H1 (cell line): ENCODE results near the gene KRT76. TPM values are rescaled to one million over a fixed set of nuclear protein-coding genes. Genes with fewer than 3 reads are reported as not detected.

Source experiments
- CTCF ChIA-PET: fragments of 300-600 bp; sonication (Branson Sonifier 250); formaldehyde crosslinking; loops from one replicate; lab custom pipeline; 2021; ENCODE audit not compliant: partially characterized antibody; lab: Charles Lee
- POLR2A ChIA-PET: fragments of 300-600 bp; sonication (Branson Sonifier 250); formaldehyde crosslinking; loops from one replicate; lab custom pipeline; 2021; ENCODE audit warnings: inconsistent platforms; ENCODE audit not compliant: partially characterized antibody; lab: Charles Lee
- DNase-seq, 2 experiments: peaks; one replicate each; pipeline versions ENCODE4 v3.0.0 to v3.0.0-alpha.2; 2010 to 2022; ENCODE audit warnings: low spot score in 2 of 2, low read depth in 1 of 2, mixed read lengths in 1 of 2
- FAIRE-seq: peaks from 2 replicates; lab custom pipeline; 2011; peaks lifted over from hg19 to GRCh38; lab: Jason Lieb, UNC
- H2AFZ ChIP-seq: 2 replicates; pipeline ENCODE4 v1.8.1; 2012; ENCODE audit warnings: low read length, inconsistent platforms
- H2AK5ac ChIP-seq: 2 replicates; pipeline ENCODE4 v1.6.1; 2013; ENCODE audit warnings: low read depth, low read length
- H2BK120ac ChIP-seq: replicated peaks from 2 replicates; pipeline ENCODE3; 2013; ENCODE audit warnings: low read depth, low read length, inconsistent platforms
- H2BK12ac ChIP-seq: 2 replicates; pipeline ENCODE4 v1.6.1; 2013; ENCODE audit warnings: low read depth, low read length
- H2BK15ac ChIP-seq: 2 replicates; pipeline ENCODE4 v1.6.1; 2013; ENCODE audit warnings: low read length
- H2BK20ac ChIP-seq: 2 replicates; pipeline ENCODE4 v1.6.1; 2013; ENCODE audit warnings: low read length
- H2BK5ac ChIP-seq: 2 replicates; pipeline ENCODE4 v1.6.1; 2013; ENCODE audit warnings: low read depth, low read length
- H3K14ac ChIP-seq: 2 replicates; pipeline ENCODE4 v1.6.1; 2013; ENCODE audit warnings: inconsistent platforms; ENCODE audit not compliant: insufficient read length
- H3K18ac ChIP-seq: 2 replicates; pipeline ENCODE4 v1.6.1; 2013; ENCODE audit warnings: low read length; ENCODE audit errors: extremely low read depth
- H3K23ac ChIP-seq: 2 replicates; pipeline ENCODE4 v1.6.1; 2013; ENCODE audit warnings: inconsistent platforms; ENCODE audit not compliant: insufficient read length
- H3K23me2 ChIP-seq: 2 replicates; pipeline ENCODE4 v1.6.1; 2013; ENCODE audit warnings: low read depth, low read length
- H3K27ac ChIP-seq: 2 replicates; pipeline ENCODE4 v1.6.1; 2011; ENCODE audit warnings: low read depth, low read length, inconsistent platforms
- H3K27me3 ChIP-seq, 4 experiments: replicated peaks in 1 of 4; 1 replicate in 1 of 4; 2 replicates in 3 of 4; pipeline versions ENCODE4 v1.6.1 to v1.8.1; 2011 to 2013; ENCODE audit warnings: low read length in 3 of 4, mild to moderate bottlenecking in 3 of 4, inconsistent platforms in 2 of 4, mixed read lengths in 2 of 4, moderate library complexity in 1 of 4; ENCODE audit not compliant: control insufficient read depth in 3 of 4, insufficient read depth in 3 of 4; ENCODE audit errors: extremely low read depth in 1 of 4
- H3K36me3 ChIP-seq, 4 experiments: 2 replicates each; pipeline versions ENCODE4 v1.6.1 to v1.8.1; 2011 to 2013; ENCODE audit warnings: mild to moderate bottlenecking in 4 of 4, low read length in 3 of 4, moderate library complexity in 2 of 4, control low read depth in 1 of 4, inconsistent platforms in 1 of 4; ENCODE audit not compliant: insufficient read depth in 4 of 4, control insufficient read depth in 2 of 4
- H3K4ac ChIP-seq: replicated peaks from 2 replicates; pipeline ENCODE3; 2013; ENCODE audit warnings: low read length, low read depth, mixed read lengths, inconsistent platforms; ENCODE audit not compliant: insufficient read length
- H3K4me1 ChIP-seq, 4 experiments: replicated peaks in 1 of 4; 1 replicate in 1 of 4; 2 replicates in 3 of 4; pipeline versions ENCODE4 v1.6.1 to v1.8.1; 2011 to 2013; ENCODE audit warnings: low read length in 3 of 4, inconsistent platforms in 2 of 4, mixed read lengths in 1 of 4; ENCODE audit not compliant: insufficient read depth in 4 of 4, control insufficient read depth in 3 of 4
- H3K4me2 ChIP-seq, 2 experiments: 2 replicates each; pipeline versions ENCODE4 v1.6.1 to v1.8.1; 2011 to 2013; ENCODE audit warnings: low read depth in 2 of 2, low read length in 2 of 2, control low read depth in 1 of 2, inconsistent platforms in 1 of 2, mild to moderate bottlenecking in 1 of 2; ENCODE audit not compliant: insufficient read depth in 1 of 2
- H3K4me3 ChIP-seq, 4 experiments: fragments of 200-600, 300-600 bp in 1 of 4; sonication (generic), shearing (Covaris generic), sonication (Bioruptor Twin) in 1 of 4; 2 replicates each; pipeline versions ENCODE4 v1.5.1 to v1.8.1; 2011 to 2016; ENCODE audit warnings: low read length in 4 of 4, low read depth in 3 of 4, control low read depth in 2 of 4, inconsistent platforms in 2 of 4, mild to moderate bottlenecking in 2 of 4, mixed read lengths in 1 of 4, moderate library complexity in 1 of 4; ENCODE audit not compliant: insufficient read depth in 2 of 4; ENCODE audit errors: extremely low read depth in 1 of 4
- H3K56ac ChIP-seq: replicated peaks from 2 replicates; pipeline ENCODE3; 2013; ENCODE audit warnings: low read depth, mild to moderate bottlenecking, mixed read lengths, low read length, inconsistent platforms; ENCODE audit not compliant: insufficient read length
- H3K79me1 ChIP-seq: 2 replicates; pipeline ENCODE4 v1.6.1; 2013; ENCODE audit warnings: low read depth, low read length, control low read depth
- H3K79me2 ChIP-seq, 2 experiments: 2 replicates each; pipeline versions ENCODE4 v1.6.1 to v1.8.1; 2012 to 2013; ENCODE audit warnings: low read length in 2 of 2, mild to moderate bottlenecking in 2 of 2, inconsistent platforms in 1 of 2; ENCODE audit not compliant: insufficient read depth in 2 of 2, control insufficient read depth in 1 of 2
- H3K9ac ChIP-seq, 4 experiments: replicated peaks in 1 of 4; 1 replicate in 1 of 4; 2 replicates in 3 of 4; pipeline versions ENCODE4 v1.6.1 to v1.8.1; 2011 to 2013; ENCODE audit warnings: low read depth in 3 of 4, low read length in 3 of 4, control low read depth in 2 of 4, mild to moderate bottlenecking in 2 of 4, moderate library complexity in 2 of 4, inconsistent platforms in 1 of 4; ENCODE audit errors: extremely low read depth in 1 of 4
- H3K9me3 ChIP-seq, 2 experiments: 2 replicates each; pipeline versions ENCODE4 v1.6.1 to v1.8.1; 2012 to 2013; ENCODE audit warnings: mild to moderate bottlenecking in 2 of 2, moderate library complexity in 2 of 2, control low read depth in 1 of 2, inconsistent platforms in 1 of 2, low read depth in 1 of 2, low read length in 1 of 2, mixed read lengths in 1 of 2; ENCODE audit not compliant: insufficient read depth in 2 of 2
- H4K20me1 ChIP-seq, 2 experiments: replicated peaks in 1 of 2; 2 replicates each; pipeline versions ENCODE3 to v1.8.1; 2011 to 2013; ENCODE audit warnings: inconsistent platforms in 2 of 2, low read length in 2 of 2, mild to moderate bottlenecking in 1 of 2; ENCODE audit not compliant: insufficient read depth in 2 of 2, control insufficient read depth in 1 of 2
- H4K5ac ChIP-seq: 2 replicates; pipeline ENCODE4 v1.6.1; 2013; ENCODE audit warnings: low read length, low read depth, mixed read lengths, inconsistent platforms; ENCODE audit not compliant: insufficient read length
- H4K8ac ChIP-seq: 2 replicates; pipeline ENCODE4 v1.8.0; 2013; ENCODE audit warnings: mild to moderate bottlenecking, moderate library complexity, low read length, inconsistent platforms; ENCODE audit not compliant: insufficient read depth; ENCODE audit errors: extremely low read depth
- H4K91ac ChIP-seq: replicated peaks from 2 replicates; pipeline ENCODE3; 2013; ENCODE audit warnings: low read length, mixed read lengths, inconsistent platforms; ENCODE audit not compliant: insufficient read length
- BRCA1 ChIP-seq: IDR thresholded peaks from 2 replicates; pipeline ENCODE4 v1.6.1; 2012; ENCODE audit warnings: low read depth, low read length, improper control_type of control experiment
- CTCF ChIP-seq, 3 experiments: IDR thresholded peaks; 1 replicate in 2 of 3; 2 replicates in 1 of 3; pipeline versions ENCODE4 v1.5.1 to v1.6.1; 2011; ENCODE audit warnings: low read length in 3 of 3, mild to moderate bottlenecking in 3 of 3, inconsistent platforms in 2 of 3, low read depth in 1 of 3, moderate library complexity in 1 of 3; ENCODE audit not compliant: insufficient read depth in 1 of 3; ENCODE audit errors: control extremely low read depth in 1 of 3
- EGR1 ChIP-seq: IDR thresholded peaks from 2 replicates; pipeline ENCODE4 v1.6.1; 2011; ENCODE audit warnings: low read depth, low read length, borderline replicate concordance
- HDAC6 ChIP-seq: IDR thresholded peaks from one replicate; pipeline ENCODE4 v1.7.1; 2012; ENCODE audit warnings: low read depth, mild to moderate bottlenecking, inconsistent platforms, low read length, moderate library complexity
- RXRA ChIP-seq: IDR thresholded peaks from 2 replicates; pipeline ENCODE4 v1.6.1; 2011; ENCODE audit warnings: low read depth, mild to moderate bottlenecking, low read length, moderate library complexity; ENCODE audit not compliant: insufficient read depth
- SUZ12 ChIP-seq: fragments of 200-600 bp; sonication (generic); IDR thresholded peaks from 2 replicates; pipeline ENCODE4 v1.6.1; 2012; ENCODE audit warnings: mild to moderate bottlenecking, inconsistent platforms, low read length, moderate library complexity, mixed read lengths
- ZNF274 ChIP-seq: IDR thresholded peaks from 2 replicates; pipeline ENCODE4 v1.7.0; 2012; ENCODE audit warnings: low read length, borderline replicate concordance; ENCODE audit errors: extremely low read depth
- WGBS, 2 experiments: shearing (Covaris generic) in 1 of 2; methylation state at CpG; one replicate each; pipeline versions ENCODE4 v1.1.6 to v1.1.7; 2013 to 2015; ENCODE audit warnings: low lambda C conversion rate in 2 of 2, mixed read lengths in 2 of 2, inconsistent platforms in 1 of 2, low coverage in 1 of 2, missing lambda C conversion rate in 1 of 2; ENCODE audit not compliant: insufficient replicate concordance in 2 of 2, insufficient coverage in 1 of 2, insufficient read length in 1 of 2; ENCODE audit errors: extremely low coverage in 1 of 2, missing lambda C conversion rate in 1 of 2; 5-methylcytosine and 5-hydroxymethylcytosine counted together
- long read RNA-seq, 2 experiments: library from RNA in 1 of 2; library from capped mRNA in 1 of 2; stranded (forward); transcript quantifications; one replicate each; pipeline ENCODE4 v2.0.0, GENCODE V29; 2021; ENCODE audit warnings: inconsistent platforms in 1 of 2
- polyA minus RNA-seq, 3 experiments: library from RNA; depleted of rRNA, polyadenylated mRNA; stranded (reverse); fragments of >200 nt; gene quantifications; 1 replicate in 2 of 3; 2 replicates in 1 of 3; pipeline ENCODE4 v1.2.3, GENCODE V29; 2011
- polyA plus RNA-seq, 7 experiments: library from polyadenylated mRNA; depleted of rRNA in 3 of 7; stranded (reverse) in 5 of 7; unstranded in 2 of 7; fragments of >200 nt in 5 of 7; fragments of 200-250 nt in 2 of 7; gene quantifications; 1 replicate in 5 of 7; 2 replicates in 1 of 7; 4 replicates in 1 of 7; pipeline versions ENCODE4 v1.2.1 to v1.2.3, GENCODE V29; 2011 to 2013; ENCODE audit warnings: missing spikeins in 2 of 7, mixed read lengths in 2 of 7
- total RNA-seq: library from RNA; stranded (reverse); fragmentation: NEBNext Ultra II Directional; extraction: Animal tissue kit (Norgen Biotek cat#: 25700); gene quantifications from 2 replicates; pipeline ENCODE4 v1.2.1, GENCODE V29; 2021
- TF ChIP-seq, protein P1 (sequence below): IDR thresholded peaks from 2 replicates; pipeline ENCODE4 v1.6.1; 2011; ENCODE audit warnings: low read length, improper control_type of control experiment

Gene KRT76
- total RNA-seq (not detected in 2 replicates), polyA plus RNA-seq (2011; rRNA removed) (not detected in 2 replicates), polyA minus RNA-seq (2011; rRNA and poly(A)+ RNA removed) (not detected in 2 replicates)
- polyA plus RNA-seq (2011; cell fraction: cytosol; rRNA removed), result not detected
- not detected for polyA plus RNA-seq (2011; cell fraction: nucleus; rRNA removed)
- polyA plus RNA-seq (2012, experiment 1 of 2), result not detected in 4 replicates
- not detected for polyA plus RNA-seq (2012, experiment 2 of 2)
- polyA plus RNA-seq (2013, experiment 1 of 2), result not detected
- not detected for polyA plus RNA-seq (2013, experiment 2 of 2)
- polyA minus RNA-seq (2011; cell fraction: cytosol; rRNA and poly(A)+ RNA removed), result not detected
- polyA minus RNA-seq (2011; cell fraction: nucleus; rRNA and poly(A)+ RNA removed), result not detected
- long read RNA-seq, experiment 1, result 0 reads
- long read RNA-seq, experiment 2, result 0 reads

DNA sequence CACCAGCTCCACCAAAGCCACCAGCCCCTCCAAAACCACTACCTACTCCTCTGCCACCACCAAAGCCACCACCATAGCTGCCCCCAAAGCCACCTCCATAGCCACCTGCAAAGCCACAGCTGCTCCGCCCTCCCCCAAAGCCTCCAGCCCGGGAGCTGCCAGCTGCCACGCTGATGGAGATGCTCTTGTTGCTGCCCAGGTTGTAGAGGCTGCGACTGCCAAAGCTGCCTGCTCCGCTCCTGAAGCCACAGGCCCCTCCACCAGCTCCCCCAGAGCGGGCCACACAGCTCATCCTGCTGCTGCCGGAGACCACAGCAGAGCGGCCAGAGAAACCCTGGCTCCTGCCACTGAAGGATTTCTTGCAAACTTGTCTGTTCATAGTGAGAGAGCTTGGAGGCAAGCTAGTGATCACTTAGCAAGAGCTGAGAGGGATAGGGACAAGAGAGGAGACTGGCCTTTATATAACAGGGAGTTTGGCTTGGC is at the start of gene KRT76:
TSS of gene KRT76 (minus strand) at position 433 of the 483 bp plus-strand sequence. CDS start at position 379, 54 bp downstream.
- Histone ChIP-seq H2BK120ac (no peak within 1 kb of the TSS), H2BK12ac (no peak within 1 kb of the TSS), H2BK5ac (no peak within 1 kb of the TSS), H3K4ac (no peak within 1 kb of the TSS), H2AFZ (no peak within 1 kb of the TSS), H4K20me1 (no peaks in the 10 kb centered on the region), H3K9ac (no peak within 1 kb of the TSS), H3K36me3 (no peaks in the 10 kb centered on the region), H4K5ac (no peak within 1 kb of the TSS), H2BK20ac (no peak within 1 kb of the TSS), H4K91ac (no peak within 1 kb of the TSS), H3K9me3 (no peaks in the 10 kb centered on the region), H3K4me2 (no peak within 1 kb of the TSS), H3K27ac (no peak within 1 kb of the TSS), H3K4me1 (no peaks in the 10 kb centered on the region), H3K79me2 (no peaks in the 10 kb centered on the region), H3K4me3 (no peak within 1 kb of the TSS), H3K79me1 (no peaks in the 10 kb centered on the region), H3K27me3 (0 out of 7 replicates have a peak, but pooled peaks cover 0 to 2% (median 0%) of the 10 kb centered on the region in 4 experiments), H3K14ac (no peak within 1 kb of the TSS), H3K56ac (no peak within 1 kb of the TSS), H3K18ac (no peak within 1 kb of the TSS), H2BK15ac (no peak within 1 kb of the TSS), H3K23me2 (no peaks in the 10 kb centered on the region), H2AK5ac (no peak within 1 kb of the TSS), H3K23ac (no peak within 1 kb of the TSS), H4K8ac (no peak within 1 kb of the TSS)
- FAIRE-seq (no peak), DNase-seq (no peak)
- 94% methylated on average over 8 of the region's 8 CpGs; no CpG with 5 or more reads in 1 of the 2 experiments for WGBS, 2 experiments
- POLR2A ChIA-PET, result interaction anchor here (0.7 kb wide), 1 partner anchor 18 kb away, joined by 3 read pairs; no protein-coding TSS in a partner anchor
- CTCF ChIA-PET, result interaction anchor here (0.8 to 3.0 kb wide), 10 partner anchors 10 to 141 kb away, joined by 3 to 14 read pairs (median 4); no protein-coding TSS in a partner anchor
- TF ChIP-seq RXRA, result no peak
- no peak for TF ChIP-seq EGR1
- TF ChIP-seq HDAC6, result no peak
- TF ChIP-seq CTCF (IDR thresholded peaks at IDR 0.05; ENCODE audit: control extremely low read depth in 1 of 3, insufficient read depth in 1 of 3, low read depth in 1 of 3, low read length in 3 of 3), result no peak
- no peak for TF ChIP-seq BRCA1
- TF ChIP-seq ZNF274, result no peak
- TF ChIP-seq SUZ12, result no peak
- TF ChIP-seq, protein P1, sequence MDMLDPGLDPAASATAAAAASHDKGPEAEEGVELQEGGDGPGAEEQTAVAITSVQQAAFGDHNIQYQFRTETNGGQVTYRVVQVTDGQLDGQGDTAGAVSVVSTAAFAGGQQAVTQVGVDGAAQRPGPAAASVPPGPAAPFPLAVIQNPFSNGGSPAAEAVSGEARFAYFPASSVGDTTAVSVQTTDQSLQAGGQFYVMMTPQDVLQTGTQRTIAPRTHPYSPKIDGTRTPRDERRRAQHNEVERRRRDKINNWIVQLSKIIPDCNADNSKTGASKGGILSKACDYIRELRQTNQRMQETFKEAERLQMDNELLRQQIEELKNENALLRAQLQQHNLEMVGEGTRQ, result no peak
